DMS 273 treated with DMSO at 0.1 percent for 48 hours (cell line): ENCODE data around the gene AMN1.
"Not testable (repeated sequence)": the region's sequence is repeated elsewhere in the genome, so short reads cannot be mapped to it uniquely, and the experiment has no call there.

ENCODE experiments used
- DNase-seq: peaks from one replicate; lab custom pipeline; 2025; lab: John Stamatoyannopoulos, UW

The AMN1 gene

GRCh38 chr12:31728917-31729640 is at the start of gene AMN1:
AMN1 (minus strand) TSS chr12:31729021; CDS start chr12:31729008, 13 bp downstream.
- DNase-seq = peak; percentile 94

- DNase-seq = no peak
These were observed 45.0 kb upstream of the AMN1 start for GRCh38 chr12:31773867-31774266.

- DNase-seq = no peak
These were observed 44.5 kb upstream of the AMN1 start for GRCh38 chr12:31773223-31773750.

- DNase-seq = no peak
These were observed 43.9 kb upstream of the AMN1 start for GRCh38 chr12:31772685-31773222.

GRCh38 chr12:31772186-31772585 is 43.4 kb upstream of the AMN1 start:
- no peak for DNase-seq

GRCh38 chr12:31768046-31768445 is 39.2 kb upstream of the AMN1 start:
- no peak for DNase-seq

- DNase-seq = no peak
These were observed 37.1 kb upstream of the AMN1 start for GRCh38 chr12:31765931-31766330.

GRCh38 chr12:31759632-31760459 is 31.0 kb upstream of the AMN1 start:
- DNase-seq = no peak

GRCh38 chr12:31758297-31758696 is 29.5 kb upstream of the AMN1 start:
- not testable (repeated sequence) for DNase-seq

GRCh38 chr12:31756977-31757420 is 28.2 kb upstream of the AMN1 start:
- no peak for DNase-seq

GRCh38 chr12:31752450-31752849 is 23.6 kb upstream of the AMN1 start:
- no peak for DNase-seq

GRCh38 chr12:31751085-31751484 is 22.3 kb upstream of the AMN1 start:
- no peak for DNase-seq

- DNase-seq = no peak
These were observed 21.9 kb upstream of the AMN1 start for GRCh38 chr12:31750747-31751039.

GRCh38 chr12:31749024-31749704 is 20.3 kb upstream of the AMN1 start:
- peak; percentile 18 for DNase-seq

- DNase-seq = no peak
These were observed 16.4 kb upstream of the AMN1 start for GRCh38 chr12:31745242-31745641.

- DNase-seq = not testable (repeated sequence)
These were observed 15.5 kb upstream of the AMN1 start for GRCh38 chr12:31744363-31744762.

- no peak for DNase-seq
These were observed 14.1 kb upstream of the AMN1 start for GRCh38 chr12:31742891-31743290.

GRCh38 chr12:31740628-31741027 is 11.8 kb upstream of the AMN1 start:
- DNase-seq = no peak

GRCh38 chr12:31737763-31738162 is 8.9 kb upstream of the AMN1 start:
- DNase-seq = no peak

- DNase-seq = no peak
These were observed 8.5 kb upstream of the AMN1 start for GRCh38 chr12:31737345-31737744.

GRCh38 chr12:31736472-31736871 is 7.7 kb upstream of the AMN1 start:
- DNase-seq = no peak
